ENCODE data around the gene PIK3AP1.

DNA sequence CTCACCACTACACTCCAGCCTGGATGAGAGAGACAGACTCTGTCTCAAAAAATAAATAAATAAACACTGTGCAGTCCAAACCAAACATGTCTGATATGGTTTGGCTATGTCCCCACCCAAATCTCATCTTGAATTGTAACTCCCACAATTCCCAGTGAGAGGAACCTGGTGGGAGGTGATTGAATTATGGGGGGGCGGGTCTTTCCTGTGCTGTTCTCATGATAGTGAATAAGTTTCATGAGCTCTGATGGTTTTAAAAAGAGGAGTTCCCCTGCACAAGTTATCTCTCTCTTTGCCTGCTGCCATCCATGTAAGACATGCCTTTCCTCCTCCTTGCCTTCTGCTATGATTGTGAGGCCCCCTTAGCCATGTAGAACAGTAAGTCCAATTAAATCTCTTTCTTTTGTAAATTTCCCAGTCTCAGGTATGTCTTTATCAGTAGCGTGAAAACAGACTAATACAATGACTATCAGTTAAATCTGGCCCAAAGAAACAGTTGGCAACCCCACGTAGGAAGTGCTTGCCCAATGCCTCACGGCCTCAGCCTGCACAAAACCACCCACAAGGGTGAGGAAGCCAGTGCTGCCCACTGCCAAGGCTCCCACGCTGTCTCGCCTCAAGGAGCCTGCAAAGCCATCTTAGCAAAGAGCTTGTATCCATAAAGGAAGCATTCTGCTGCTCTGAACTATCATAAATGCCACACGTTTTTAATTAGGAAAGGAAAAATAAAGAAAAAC lies 64.7 kb downstream of the PIK3AP1 start:
- TF ChIP-seq, protein P1, sequence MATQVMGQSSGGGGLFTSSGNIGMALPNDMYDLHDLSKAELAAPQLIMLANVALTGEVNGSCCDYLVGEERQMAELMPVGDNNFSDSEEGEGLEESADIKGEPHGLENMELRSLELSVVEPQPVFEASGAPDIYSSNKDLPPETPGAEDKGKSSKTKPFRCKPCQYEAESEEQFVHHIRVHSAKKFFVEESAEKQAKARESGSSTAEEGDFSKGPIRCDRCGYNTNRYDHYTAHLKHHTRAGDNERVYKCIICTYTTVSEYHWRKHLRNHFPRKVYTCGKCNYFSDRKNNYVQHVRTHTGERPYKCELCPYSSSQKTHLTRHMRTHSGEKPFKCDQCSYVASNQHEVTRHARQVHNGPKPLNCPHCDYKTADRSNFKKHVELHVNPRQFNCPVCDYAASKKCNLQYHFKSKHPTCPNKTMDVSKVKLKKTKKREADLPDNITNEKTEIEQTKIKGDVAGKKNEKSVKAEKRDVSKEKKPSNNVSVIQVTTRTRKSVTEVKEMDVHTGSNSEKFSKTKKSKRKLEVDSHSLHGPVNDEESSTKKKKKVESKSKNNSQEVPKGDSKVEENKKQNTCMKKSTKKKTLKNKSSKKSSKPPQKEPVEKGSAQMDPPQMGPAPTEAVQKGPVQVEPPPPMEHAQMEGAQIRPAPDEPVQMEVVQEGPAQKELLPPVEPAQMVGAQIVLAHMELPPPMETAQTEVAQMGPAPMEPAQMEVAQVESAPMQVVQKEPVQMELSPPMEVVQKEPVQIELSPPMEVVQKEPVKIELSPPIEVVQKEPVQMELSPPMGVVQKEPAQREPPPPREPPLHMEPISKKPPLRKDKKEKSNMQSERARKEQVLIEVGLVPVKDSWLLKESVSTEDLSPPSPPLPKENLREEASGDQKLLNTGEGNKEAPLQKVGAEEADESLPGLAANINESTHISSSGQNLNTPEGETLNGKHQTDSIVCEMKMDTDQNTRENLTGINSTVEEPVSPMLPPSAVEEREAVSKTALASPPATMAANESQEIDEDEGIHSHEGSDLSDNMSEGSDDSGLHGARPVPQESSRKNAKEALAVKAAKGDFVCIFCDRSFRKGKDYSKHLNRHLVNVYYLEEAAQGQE (IDR thresholded peaks at IDR 0.05; ENCODE audit: low read depth, low read length) = no peak
- TF ChIP-seq POLR2A (IDR thresholded peaks at IDR 0.05; ENCODE audit: low read depth, low read length) = no peak
- no peak for TF ChIP-seq ETV6 (conservative IDR thresholded peaks at IDR 0.05 in 1 of 2, IDR thresholded peaks at IDR 0.05 in 1 of 2; ENCODE audit: borderline replicate concordance in 1 of 2, low read depth in 1 of 2)
- TF ChIP-seq SRF (IDR thresholded peaks at IDR 0.05; ENCODE audit: low read depth in 2 of 2, low read length in 2 of 2) = no peak
- no peak for TF ChIP-seq JUNB (IDR thresholded peaks at IDR 0.05)
- TF ChIP-seq, protein P2, sequence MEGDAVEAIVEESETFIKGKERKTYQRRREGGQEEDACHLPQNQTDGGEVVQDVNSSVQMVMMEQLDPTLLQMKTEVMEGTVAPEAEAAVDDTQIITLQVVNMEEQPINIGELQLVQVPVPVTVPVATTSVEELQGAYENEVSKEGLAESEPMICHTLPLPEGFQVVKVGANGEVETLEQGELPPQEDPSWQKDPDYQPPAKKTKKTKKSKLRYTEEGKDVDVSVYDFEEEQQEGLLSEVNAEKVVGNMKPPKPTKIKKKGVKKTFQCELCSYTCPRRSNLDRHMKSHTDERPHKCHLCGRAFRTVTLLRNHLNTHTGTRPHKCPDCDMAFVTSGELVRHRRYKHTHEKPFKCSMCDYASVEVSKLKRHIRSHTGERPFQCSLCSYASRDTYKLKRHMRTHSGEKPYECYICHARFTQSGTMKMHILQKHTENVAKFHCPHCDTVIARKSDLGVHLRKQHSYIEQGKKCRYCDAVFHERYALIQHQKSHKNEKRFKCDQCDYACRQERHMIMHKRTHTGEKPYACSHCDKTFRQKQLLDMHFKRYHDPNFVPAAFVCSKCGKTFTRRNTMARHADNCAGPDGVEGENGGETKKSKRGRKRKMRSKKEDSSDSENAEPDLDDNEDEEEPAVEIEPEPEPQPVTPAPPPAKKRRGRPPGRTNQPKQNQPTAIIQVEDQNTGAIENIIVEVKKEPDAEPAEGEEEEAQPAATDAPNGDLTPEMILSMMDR (IDR thresholded peaks at IDR 0.05 in 2 of 3, conservative IDR thresholded peaks at IDR 0.05 in 1 of 3; ENCODE audit: control insufficient read depth in 2 of 3, extremely low read depth in 1 of 3, insufficient read depth in 1 of 3, low read depth in 3 of 3, low read length in 3 of 3) = no peak
- TF ChIP-seq SREBF1 (IDR thresholded peaks at IDR 0.05; ENCODE audit: low read length) = no peak
- no peak for TF ChIP-seq SIN3A (IDR thresholded peaks at IDR 0.05; ENCODE audit: low read depth, low read length)
- no peak for TF ChIP-seq BHLHE40 (IDR thresholded peaks at IDR 0.05; ENCODE audit: borderline replicate concordance in 1 of 2, low read depth in 2 of 2, low read length in 1 of 2)
- no peak for TF ChIP-seq HDAC2 (IDR thresholded peaks at IDR 0.05)
- TF ChIP-seq CEBPB (IDR thresholded peaks at IDR 0.05; ENCODE audit: borderline replicate concordance in 1 of 2, low read depth in 2 of 2, low read length in 2 of 2) = no peak
- no peak for TF ChIP-seq MYB (IDR thresholded peaks at IDR 0.05; ENCODE audit: borderline replicate concordance, low read depth, low read length)

All from GM12878 (cell line).